Bone marrow (tissue), 2 donors: ENCODE data around the gene HTRA2.

Experiments used
- DNase-seq, 2 donors: peaks; one replicate each; lab custom pipeline; 2025; lab: John Stamatoyannopoulos, UW

The HTRA2 gene

DNA sequence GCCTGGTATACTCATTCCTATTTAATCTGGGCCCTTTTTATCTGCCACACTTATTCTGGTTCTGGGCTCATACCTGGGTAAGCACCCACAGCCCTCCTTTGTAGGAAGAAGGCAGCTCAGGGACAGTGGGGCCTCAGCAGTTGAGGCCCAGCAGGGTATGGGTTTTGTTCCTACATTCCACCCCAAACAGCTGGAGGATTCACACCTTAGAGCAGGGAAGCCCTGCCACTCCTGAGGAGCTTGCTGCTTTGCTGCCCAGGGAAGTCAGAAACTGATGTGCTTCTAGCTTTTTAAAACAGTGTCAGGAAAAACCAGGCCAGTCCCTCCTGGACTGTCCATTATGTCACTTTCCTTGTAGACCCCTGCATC, 29.2 kb upstream of the HTRA2 start:
- DNase-seq: no peak

DNA sequence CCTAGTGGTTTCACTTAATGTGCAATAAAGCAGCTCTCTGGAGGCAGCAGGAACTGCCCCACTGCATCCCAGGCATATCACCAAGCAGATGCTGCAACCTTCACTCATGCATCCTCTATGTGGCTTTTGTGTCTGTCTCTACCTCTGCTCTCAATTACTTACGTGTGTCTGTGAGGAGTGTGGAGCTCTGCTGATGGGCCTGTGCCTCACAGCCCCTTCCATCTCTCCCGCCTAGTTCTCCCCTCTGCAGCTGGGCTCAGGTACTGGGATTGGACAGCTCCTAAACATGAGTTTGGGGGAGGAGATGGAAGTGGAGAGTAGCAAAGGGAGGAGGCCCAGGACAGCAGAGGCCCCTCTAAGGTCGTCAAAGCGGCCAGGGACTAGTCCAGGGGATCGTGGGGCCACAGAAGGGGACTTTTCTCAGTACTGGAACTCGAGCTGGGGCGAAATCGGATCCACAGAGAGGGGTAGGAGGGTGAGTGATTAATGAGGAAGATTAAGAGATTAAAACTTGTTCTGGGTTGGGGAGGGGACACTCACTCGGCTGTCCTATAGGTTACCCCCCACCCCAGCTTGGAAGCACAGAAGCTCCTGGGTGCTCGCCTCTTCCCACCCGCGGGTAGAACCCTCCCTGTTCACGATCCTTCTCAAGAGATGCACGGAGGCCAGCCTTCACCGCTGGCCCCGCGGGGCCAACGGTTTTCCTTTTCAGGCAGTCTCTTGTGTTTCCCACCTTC, 28.2 kb upstream of the HTRA2 start:
- DNase-seq: no peak

DNA sequence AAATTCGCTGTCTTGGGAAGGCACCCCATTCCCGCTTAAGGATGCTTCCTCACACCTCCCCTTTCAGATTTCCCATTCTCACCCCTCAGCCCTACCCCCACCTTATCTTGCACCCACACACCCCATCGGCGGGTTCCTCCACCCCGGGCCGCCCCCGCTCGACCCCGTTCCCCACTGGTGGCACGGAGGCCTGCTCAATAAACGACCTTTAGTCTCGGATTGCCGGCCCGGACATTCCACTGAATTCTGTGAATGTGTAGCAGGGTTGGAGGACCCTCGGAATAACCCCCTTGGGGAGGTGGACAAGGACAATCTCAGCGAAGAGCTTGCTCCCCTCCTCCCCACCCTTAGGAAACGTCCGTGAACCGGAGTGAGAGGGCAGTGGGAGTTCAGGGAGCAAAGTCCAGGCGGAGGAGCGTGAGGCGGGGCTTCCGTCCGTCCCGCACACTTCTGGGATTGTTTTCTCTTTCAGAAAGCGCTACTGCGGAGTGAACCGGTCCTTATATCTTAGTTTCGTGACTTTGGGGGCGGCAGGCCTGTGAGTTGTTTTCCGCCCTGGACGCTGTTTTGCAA, 27.5 kb upstream of the HTRA2 start:
- no peak for DNase-seq

DNA sequence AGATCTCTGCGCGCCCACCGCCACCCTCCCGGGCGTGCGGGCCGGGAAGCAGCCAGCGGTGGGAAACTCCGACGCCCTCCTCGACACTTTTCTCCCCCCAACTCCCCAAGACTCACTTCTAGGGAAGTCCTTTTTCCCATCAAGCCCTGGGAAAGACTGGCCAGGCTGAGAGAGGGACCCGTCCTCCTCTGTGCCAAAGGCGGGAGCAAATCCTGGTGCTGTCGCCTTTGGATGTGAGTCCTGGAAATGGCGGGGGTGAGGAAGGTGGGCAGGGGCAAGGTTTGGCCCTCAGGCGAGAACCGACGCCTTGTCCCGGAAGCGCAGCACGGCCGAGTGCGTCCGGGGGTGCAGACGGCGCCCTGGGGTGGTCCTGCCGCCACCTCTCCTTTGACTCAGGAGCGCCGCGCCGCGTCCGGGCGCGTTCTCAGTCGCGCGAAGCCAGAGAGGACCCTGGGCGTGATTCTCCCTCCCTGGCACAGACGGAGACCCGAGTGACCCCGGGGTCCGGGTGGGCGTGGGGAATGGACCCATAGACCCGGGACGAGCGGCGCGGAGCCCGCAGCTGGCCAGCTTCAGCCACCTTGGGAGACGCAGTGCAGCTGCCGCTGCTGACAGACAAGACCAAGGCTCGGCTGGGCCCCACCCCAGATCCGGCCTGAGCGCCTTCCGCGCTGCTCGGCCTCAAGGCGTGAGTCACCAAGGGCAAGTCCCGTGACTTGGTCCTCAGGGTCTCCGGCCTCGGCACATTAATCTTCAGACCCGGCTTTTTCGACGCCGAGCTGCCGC, 26.8 kb upstream of the HTRA2 start:
- peak; percentile 28 to 56 for DNase-seq

DNA sequence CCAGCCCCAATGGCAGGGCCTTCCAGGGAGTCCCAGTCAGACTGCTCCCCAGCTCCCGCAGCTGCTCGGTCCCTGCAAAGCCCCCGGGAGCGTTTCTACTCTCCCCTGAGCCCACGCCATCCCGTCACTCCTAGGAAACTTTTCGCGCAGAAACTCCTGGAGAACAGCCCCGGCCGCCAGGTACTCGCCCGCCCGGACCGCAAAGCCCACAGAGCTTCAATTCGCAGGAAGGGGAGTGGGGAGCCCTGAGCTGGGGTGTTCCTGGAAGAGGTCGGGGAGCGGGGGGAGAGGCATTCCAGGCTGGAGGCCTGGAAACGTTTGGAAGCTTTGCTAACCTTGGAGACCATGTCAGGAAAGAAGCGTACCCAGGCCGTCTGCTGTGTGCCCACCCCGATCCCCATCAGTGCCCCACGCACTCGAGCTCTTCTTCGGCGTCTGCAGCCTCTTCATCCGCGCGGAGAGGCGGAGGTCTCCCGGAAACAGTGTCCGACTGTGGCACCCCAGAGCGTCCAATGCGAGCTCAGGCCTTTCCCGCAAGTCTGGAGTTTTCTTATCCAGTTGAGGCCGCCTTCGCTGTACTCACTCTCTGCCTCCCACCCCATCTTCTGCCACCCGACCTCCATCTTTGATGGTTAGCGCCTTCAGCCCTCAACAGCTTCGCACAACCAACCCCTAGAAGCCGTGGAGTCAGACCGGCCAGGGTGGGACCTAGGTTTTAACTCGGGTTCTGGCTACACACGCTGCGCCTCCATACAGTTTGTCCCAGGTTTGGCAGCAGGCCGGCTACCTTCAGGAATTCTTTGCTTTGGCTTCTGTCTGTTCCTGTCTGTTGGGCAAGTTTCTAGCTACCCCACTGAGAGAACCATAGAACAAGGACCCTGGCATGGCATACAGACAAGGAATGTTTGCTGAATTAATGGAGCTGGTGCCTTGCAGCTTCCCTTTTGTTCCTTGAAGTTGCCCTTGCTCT, 25.9 kb upstream of the HTRA2 start:
- DNase-seq: no peak

DNA sequence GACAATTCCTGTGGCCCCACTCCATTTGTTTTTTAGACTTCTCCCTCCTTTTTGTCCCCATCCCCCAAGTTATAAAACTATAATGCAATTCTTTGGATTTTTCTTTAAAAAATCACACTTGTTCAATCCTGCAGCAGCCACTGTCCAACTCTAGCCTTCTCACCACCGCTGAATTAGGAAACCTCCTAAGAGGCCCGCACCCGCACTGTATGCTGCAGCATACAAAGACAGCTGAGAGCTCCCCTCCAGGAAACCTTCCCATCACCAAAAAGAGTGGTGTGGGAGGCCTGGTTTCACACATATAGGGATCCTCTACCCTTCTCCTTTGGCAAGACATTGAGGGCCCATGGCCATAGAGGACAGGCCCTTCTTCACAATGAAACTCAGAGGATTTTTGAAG, 25.1 kb upstream of the HTRA2 start:
- DNase-seq: no peak

DNA sequence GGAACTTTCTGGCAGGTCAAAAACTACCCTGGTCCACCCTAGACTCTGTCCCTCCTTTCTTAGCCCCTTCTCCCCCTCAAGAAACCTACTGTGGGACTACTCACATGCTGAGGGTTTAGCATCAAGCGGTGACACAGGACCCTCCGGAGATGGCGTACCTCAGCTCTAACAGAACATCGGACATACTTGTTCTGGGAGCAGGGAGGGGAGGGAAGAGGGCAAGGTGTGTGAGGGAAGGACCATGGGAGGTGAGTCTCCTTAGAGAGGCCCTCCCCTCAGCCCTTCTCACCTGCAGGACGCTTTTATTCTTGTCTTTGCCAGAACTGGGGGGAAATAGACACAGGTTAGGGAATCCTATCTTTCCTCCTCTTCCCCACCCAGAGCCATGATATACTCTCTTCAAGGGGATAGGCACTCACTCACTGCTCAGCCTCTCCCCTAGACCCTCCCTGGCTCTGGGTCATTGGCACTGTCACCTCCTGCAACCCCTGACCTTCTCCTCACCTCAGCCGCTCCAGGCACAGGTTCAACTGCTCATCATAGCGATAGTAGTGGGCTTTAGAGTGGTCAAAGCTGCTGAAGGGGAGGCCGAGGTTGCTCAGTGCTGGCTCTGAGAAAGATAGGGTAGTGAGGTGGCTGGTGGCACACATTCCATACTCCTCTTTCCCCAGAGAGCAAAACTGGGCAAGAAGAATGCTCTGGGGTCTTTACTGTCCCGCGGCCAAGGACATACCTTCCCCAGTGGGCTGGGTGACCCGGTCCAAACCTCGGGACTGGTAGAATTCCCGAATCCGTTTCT, 24.1 kb upstream of the HTRA2 start:
- no peak for DNase-seq

DNA sequence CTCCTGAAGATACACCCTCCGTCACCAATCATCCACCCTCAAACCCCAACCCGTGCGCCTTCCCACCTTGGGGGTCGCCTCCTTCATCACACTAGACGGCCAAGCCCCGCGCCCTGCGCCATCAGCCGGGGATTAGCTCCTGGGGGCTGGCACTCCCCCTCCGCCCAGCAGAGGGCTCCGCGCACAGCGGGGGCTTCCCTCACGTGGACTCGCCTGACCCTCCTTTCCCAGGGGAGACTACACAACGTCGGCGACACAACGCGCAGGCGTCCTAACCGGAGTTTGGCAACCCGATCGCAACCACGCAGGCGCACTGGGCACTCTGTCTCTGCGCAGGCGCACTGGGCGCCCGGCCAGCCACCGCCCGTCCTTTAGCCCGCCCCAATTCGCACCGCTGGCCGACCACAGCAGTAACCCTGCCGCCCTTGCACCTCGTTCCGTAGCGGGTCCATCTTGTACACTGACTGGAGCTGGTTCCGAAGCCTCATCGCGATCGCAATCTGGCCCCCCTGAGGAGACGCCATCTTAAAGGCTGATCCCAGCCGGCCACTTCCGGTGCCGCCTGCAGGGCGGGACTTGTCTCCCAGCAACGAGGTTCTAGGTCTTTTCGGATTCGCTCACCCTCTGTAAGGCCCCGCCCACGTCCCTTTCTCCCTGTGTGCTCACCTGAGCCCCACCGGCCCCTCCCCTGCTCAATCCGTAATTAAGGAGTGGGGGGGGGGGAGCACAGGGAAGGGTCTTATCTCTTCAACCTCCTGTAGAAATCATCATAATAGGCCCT, 22.4 kb upstream of the HTRA2 start, which contains the start of gene PCGF1:
Gene PCGF1, minus strand, starts transcription at position 551 of the 781 bp plus-strand sequence. Its CDS starts 27 bp downstream, at position 524.
- peak; percentile 93 to 97 for DNase-seq

DNA sequence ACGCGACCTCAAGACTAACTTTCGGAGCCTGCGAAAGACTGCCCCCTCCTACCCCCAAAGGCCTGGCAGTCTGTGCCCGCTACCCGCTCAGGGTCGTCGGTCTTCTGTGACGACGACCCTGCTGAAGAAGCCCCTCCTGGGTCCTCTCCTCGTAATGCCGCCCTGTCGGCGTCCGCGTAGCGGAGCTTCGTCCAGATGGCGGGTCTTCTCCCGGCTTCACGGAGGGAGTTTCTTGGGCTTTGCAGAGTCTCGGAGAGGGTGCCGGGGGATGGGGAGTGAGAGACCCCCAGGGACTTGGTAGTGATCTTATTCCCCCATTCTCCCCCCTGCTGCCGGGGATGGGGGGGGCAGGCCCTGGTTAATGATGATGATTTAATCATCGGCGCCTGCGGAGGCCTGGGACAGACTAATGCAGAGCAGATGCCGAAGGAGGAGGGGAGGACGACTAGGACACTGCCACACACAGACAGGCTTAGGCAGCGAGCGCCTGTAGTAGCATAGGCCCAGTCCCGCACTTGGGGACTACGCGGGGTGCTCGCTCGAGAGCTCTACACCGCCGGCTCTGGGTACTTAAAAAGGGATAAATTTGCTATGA, 21.7 kb upstream of the HTRA2 start:
- DNase-seq: no peak

DNA sequence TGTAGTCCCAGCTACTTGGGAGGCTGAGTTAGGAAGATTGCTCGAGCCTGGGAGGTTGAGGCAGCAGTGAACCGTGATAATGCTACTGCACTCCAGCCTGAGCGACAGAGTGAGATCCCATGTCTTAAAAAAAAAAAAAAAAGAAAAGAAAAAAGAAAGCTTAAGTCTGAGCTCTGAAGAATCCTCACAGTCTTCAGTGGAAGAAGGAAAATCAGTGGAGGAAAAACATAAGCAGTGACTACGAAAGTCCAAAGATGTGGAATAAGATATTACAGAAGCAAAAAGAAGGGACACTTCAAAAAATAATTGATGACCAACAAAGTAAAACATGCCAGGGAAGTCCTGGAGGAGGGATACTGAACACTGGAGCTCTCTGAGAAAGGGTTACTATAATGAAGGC, 19.5 kb upstream of the HTRA2 start:
- no peak for DNase-seq

DNA sequence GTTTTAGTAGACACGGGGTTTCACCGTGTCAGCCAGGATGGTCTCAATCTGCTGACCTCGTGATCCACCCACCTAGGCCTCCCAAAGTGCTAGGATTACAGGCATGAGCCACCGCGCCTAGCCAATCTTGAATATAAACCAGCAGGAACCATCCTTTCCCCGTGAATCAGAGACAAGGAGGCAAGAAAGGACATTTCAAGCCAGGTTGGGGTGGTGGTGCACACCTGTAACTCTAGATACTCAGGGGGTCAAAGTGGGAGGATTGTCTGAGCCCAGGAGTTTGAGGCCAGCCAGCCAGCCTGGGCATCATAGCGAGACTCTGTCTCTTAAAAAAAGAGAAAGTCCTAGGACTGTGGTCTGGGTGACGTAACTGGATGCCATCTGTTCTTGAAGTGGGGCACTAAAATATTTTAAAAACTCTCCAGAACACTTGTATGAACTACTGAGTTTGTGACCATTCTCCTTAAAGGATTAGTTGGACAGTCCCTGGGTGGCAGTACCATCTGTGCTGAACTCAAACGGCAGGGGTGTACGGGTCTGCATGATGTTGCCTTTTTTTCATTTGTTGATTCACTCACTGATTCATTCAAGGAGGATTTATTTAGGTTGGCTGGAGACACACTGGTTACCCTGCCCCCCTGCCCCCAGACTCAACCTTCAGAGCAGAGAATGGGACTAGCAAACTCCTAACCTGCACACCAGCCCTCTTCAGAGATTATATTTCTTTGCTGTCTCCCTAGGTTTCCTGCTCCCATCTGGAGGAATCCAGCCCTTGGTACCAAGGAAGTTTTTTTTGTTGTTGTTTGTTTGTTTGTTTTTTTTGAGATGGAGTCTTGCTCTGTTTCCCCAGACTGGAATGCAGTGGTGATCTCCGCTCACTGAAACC, 18.4 kb upstream of the HTRA2 start:
- DNase-seq: no peak

DNA sequence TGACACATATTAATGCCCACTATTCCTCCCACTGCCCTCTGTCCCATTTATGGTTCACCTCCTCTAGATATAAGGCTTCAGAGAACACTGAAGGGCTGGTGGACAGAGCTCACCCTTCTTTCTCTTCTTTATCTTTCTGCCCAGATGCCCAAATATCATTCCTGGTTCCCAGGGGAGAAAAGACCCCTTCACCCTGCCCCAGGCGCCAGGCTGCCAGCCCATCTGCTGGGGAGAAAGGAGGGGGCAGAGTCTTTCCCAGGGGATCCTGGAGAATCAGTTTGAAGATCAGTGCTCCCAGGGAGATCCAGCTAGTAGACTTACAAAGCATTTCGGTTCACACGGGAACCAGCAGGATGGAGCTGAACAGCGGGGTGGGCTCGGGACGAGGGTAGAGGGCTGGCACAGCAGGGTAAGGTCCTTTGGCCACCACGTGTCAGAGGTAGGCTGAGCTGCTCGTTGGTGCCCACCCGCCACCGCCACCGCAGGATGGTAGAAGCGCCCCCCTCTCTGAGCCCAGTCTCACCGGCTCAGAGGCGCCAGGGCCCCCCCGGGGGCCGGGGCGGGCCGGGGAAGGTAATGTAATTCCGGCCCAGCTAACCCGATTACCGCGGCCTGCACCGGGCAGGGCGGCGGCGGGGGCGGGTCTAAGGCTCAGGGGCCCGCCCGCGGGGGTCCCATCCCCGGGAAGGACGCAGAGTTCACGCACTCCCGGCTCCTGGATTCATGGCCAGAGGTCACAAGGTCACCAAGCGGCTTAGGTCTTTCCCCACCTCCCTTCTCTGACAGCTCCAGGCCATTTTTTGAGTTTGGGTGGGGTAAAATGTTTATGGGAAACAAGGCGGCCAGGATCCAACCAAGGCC, 16.8 kb upstream of the HTRA2 start:
- DNase-seq: no peak

DNA sequence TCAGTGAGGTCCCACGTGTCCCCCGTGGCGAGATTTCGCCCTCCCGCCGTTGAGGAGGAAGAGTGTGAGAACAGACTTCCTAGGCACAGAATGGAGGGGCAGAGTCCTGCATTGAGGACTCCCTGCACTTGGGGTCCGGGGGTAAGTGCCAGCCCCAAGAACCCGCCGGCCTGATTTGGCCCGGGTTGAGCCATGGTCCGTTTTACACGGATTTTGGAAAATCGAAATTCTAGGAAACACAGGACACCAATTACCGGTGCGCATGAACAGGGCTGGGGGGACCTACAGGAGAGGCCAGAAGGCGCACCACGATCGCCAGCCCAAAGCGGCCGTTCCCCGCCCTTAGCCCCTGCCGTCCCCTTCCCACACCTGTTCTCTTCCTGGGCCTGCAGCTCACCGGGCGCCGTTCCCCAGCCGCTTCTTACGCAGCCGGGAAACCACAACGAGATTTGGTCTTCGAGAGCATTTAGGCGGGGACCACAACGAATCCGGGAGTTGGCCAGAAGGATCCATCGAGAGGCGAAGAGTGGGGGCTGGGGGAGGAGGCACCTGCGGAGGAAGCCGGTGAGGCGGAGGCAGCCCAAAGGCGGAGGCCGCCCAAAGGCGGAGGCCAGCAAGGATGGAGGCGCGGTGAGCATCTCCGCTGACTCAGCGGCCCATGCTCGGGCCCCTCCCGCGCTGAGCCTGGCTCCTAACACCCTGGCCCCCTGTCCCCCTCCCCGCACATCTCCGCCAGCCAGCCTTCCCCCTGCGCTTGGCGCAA, 15.9 kb upstream of the HTRA2 start:
- no peak for DNase-seq

DNA sequence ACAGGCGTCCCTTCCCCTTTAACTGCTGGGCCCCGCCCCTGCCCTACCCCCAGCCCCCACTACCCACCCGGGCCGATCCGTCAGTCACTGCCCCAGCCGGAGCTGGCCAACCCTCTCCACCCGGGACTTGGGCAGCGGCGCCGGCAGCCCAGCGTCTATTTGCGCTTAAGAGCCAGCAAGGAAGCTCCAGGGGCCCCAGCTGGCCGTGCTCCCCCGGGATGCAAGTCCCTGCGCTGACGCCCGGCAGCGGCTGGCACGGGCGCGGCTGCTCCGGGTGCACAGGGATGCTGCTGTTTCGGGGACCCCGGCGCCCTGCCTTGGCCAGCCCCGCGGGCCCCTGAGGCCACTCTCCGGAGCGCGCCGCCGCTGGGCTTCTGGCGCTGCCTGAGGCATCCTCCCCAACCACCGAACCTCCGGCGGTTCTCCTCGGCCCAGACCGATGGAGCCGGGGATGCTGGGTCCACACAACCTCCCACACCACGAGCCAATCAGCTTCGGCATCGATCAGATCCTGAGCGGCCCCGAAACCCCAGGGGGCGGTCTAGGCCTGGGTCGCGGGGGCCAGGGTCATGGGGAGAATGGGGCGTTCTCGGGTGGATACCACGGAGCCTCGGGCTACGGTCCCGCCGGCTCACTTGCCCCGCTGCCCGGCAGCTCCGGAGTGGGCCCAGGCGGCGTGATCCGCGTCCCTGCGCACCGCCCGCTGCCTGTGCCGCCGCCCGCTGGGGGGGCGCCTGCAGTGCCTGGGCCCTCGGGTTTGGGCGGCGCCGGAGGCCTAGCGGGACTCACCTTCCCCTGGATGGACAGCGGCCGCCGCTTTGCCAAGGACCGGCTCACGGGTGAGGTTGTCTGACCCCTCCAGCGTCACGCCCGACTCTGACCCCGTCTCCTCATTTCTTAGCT, 15.1 kb upstream of the HTRA2 start, which contains the start of gene TLX2:
Gene TLX2, plus strand, starts transcription at position 83 of the 903 bp plus-strand sequence. Its CDS starts 357 bp downstream, at position 440.
- DNase-seq: peak in 1 of 2 donors; percentile 44

DNA sequence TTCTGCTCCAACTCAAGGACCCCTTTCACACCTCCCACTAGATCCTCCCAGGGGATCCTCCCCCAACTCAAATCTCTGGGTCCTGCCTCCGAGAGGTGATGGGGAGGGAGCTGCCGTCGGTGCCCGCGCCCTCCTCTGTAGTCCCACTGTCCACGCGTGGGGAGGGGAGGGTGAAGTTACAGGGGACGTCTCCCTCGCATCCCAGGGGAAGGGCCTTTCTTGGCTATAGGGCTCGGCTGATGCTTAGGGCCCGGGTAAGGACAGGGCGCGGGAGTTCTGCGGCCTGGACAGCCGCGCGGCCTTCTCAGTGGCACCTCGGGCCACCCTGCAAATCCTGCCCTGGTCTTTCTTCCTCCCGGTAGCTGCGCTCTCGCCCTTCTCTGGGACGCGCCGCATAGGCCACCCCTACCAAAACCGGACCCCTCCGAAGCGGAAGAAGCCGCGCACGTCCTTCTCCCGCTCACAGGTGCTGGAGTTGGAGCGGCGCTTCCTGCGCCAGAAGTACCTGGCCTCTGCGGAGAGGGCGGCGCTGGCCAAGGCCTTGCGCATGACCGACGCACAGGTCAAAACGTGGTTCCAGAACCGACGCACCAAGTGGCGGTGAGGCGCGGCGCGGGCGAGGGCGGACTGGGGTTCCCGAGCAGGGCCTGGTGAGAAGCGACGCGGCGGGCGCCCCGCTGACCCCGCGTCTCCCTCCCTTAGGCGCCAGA, 14.3 kb upstream of the HTRA2 start:
- DNase-seq: no peak
